K562 (cell line): ENCODE measurements around the gene ELMO1. TPM values are rescaled to one million over a fixed set of nuclear protein-coding genes. Genes with fewer than 3 reads are reported as not detected.

Source experiments
- ATAC-seq: fragments of 200-7000 bp; cut with Tn5 transposase; 3 replicates; pipeline ENCODE4 v1.9.1; 2020; ENCODE audit warnings: moderate library complexity
- BruUV-seq: library from RNA; stranded (reverse); fragments of 400-500 nt; replicated peaks from 2 replicates; lab custom pipeline; 2021; lab: Mats Ljungman, UMichigan
- CTCF ChIA-PET: fragments of 300-600 bp; formaldehyde crosslinking; extraction: SDS; loops from one replicate; lab custom pipeline; 2021; ENCODE audit warnings: low intra/inter-chr PET ratio; lab: Yijun Ruan, JAX
- POLR2A ChIA-PET: fragments of 300-600, 350-650 bp; sonication (Branson Sonifier 250); formaldehyde crosslinking; extraction: SDS; loops from one replicate; lab custom pipeline; 2021; ENCODE audit warnings: antibody characterized with exemption, inconsistent platforms; lab: Yijun Ruan, JAX
- DNase-seq, 4 experiments: peaks; one replicate each; pipeline versions ENCODE4 v3.0.0 to v3.0.0-alpha.2; 2011 to 2018; ENCODE audit warnings: low spot score in 3 of 4, mixed read lengths in 3 of 4; ENCODE audit errors: extremely low read depth in 1 of 4
- FAIRE-seq: peaks from 2 replicates; lab custom pipeline; 2011; peaks lifted over from hg19 to GRCh38; lab: Jason Lieb, UNC
- H2AFZ ChIP-seq: 2 replicates; pipeline ENCODE4 v1.6.0; 2011; ENCODE audit warnings: low read depth, low read length, control low read depth, inconsistent platforms
- H3K27ac ChIP-seq: fragments of 200-600 bp; 3 replicates; pipeline ENCODE4 v1.8.0; 2011; ENCODE audit warnings: low read depth, mild to moderate bottlenecking, control low read depth, inconsistent platforms, low read length, moderate library complexity, mixed read lengths; ENCODE audit errors: extremely low read depth
- H3K27me3 ChIP-seq, 2 experiments: fragments of 300-600 bp in 1 of 2; 2 replicates in 1 of 2; 3 replicates in 1 of 2; pipeline versions ENCODE4 v1.6.0 to v1.8.0; 2011; ENCODE audit warnings: inconsistent platforms in 2 of 2, low read length in 2 of 2, mild to moderate bottlenecking in 1 of 2, mixed read lengths in 1 of 2, moderate library complexity in 1 of 2; ENCODE audit not compliant: control insufficient read depth in 2 of 2, insufficient read depth in 2 of 2
- H3K36me3 ChIP-seq: fragments of 300-600 bp; 3 replicates; pipeline ENCODE4 v1.8.0; 2011; ENCODE audit warnings: mild to moderate bottlenecking, low read length, inconsistent platforms; ENCODE audit not compliant: control insufficient read depth, insufficient read depth
- H3K4me1 ChIP-seq, 2 experiments: fragments of 200-600 bp in 1 of 2; replicated peaks in 1 of 2; 2 replicates in 1 of 2; 3 replicates in 1 of 2; pipeline versions ENCODE4 v1.5.1 to v1.8.0; 2011; ENCODE audit warnings: inconsistent platforms in 2 of 2, low read length in 2 of 2, mild to moderate bottlenecking in 1 of 2, mixed read lengths in 1 of 2, moderate library complexity in 1 of 2; ENCODE audit not compliant: control insufficient read depth in 2 of 2, insufficient read depth in 2 of 2
- H3K4me2 ChIP-seq: 2 replicates; pipeline ENCODE4 v1.6.1; 2011; ENCODE audit warnings: low read length, control low read depth, inconsistent platforms, mixed read lengths; ENCODE audit not compliant: insufficient read depth
- H3K4me3 ChIP-seq: fragments of 200-600 bp; sonication (generic), shearing (Covaris generic); 2 replicates; pipeline ENCODE4 v1.5.1; 2016; ENCODE audit warnings: control low read depth, inconsistent platforms
- H3K79me2 ChIP-seq: fragments of 200-600 bp; 3 replicates; pipeline ENCODE4 v1.8.0; 2011; ENCODE audit warnings: low read length, inconsistent platforms; ENCODE audit not compliant: control insufficient read depth, insufficient read depth
- H3K9ac ChIP-seq, 2 experiments: 2 replicates each; pipeline versions ENCODE4 v1.6.0 to v1.6.1; 2011; ENCODE audit warnings: low read depth in 2 of 2, low read length in 2 of 2, control low read depth in 1 of 2, inconsistent platforms in 1 of 2, mild to moderate bottlenecking in 1 of 2, mixed read lengths in 1 of 2; ENCODE audit not compliant: insufficient read depth in 1 of 2
- H3K9me1 ChIP-seq: one replicate; pipeline ENCODE4 v1.6.0; 2011; ENCODE audit warnings: inconsistent platforms, mild to moderate bottlenecking, low read length, moderate library complexity; ENCODE audit not compliant: control insufficient read depth, insufficient read depth
- H3K9me3 ChIP-seq: replicated peaks from 2 replicates; pipeline ENCODE4 v1.5.1; 2011; ENCODE audit warnings: low read depth, low read length, inconsistent platforms; ENCODE audit not compliant: control insufficient read depth, insufficient read depth
- H4K20me1 ChIP-seq: replicated peaks from 2 replicates; pipeline ENCODE4 v1.6.1; 2011; ENCODE audit warnings: low read length, inconsistent platforms, mixed read lengths; ENCODE audit not compliant: control insufficient read depth, insufficient read depth
- GTF2F1 ChIP-seq: IDR thresholded peaks from 2 replicates; pipeline ENCODE4 v1.6.1; 2011; ENCODE audit warnings: low read depth, low read length, improper control_type of control experiment
- NCOA1 ChIP-seq: fragments of 450-650 bp; IDR thresholded peaks from 2 replicates; pipeline ENCODE4 v1.6.1; 2016; ENCODE audit warnings: low read depth
- SIX5 ChIP-seq, 2 experiments: IDR thresholded peaks; 2 replicates each; pipeline ENCODE4 v1.6.1; 2011; ENCODE audit warnings: low read length in 2 of 2, borderline replicate concordance in 1 of 2, low read depth in 1 of 2, mild to moderate bottlenecking in 1 of 2, moderate library complexity in 1 of 2; ENCODE audit not compliant: insufficient read depth in 1 of 2
- ZNF224 ChIP-seq: sonication (generic); formaldehyde crosslinking; IDR thresholded peaks from 2 replicates; pipeline ENCODE4 v1.8.0; 2022; ENCODE audit warnings: mild to moderate bottlenecking, missing genetic modification reagents
- ZNF274 ChIP-seq: IDR thresholded peaks from 2 replicates; pipeline ENCODE4 v1.6.1; 2011; ENCODE audit warnings: low read depth, mild to moderate bottlenecking, low read length, moderate library complexity, borderline replicate concordance
- ZNF318 ChIP-seq, 2 experiments: fragments of 450-650 bp; IDR thresholded peaks; 2 replicates each; pipeline ENCODE4 v1.6.1; 2016; ENCODE audit warnings: mild to moderate bottlenecking in 2 of 2, borderline replicate concordance in 1 of 2, low read depth in 1 of 2, moderate library complexity in 1 of 2
- WGBS: fragments of 100-300 bp; shearing (Covaris generic); methylation state at CpG from one replicate; pipeline ENCODE4 v1.1.6; 2016; ENCODE audit warnings: low coverage, mixed read lengths; ENCODE audit not compliant: insufficient coverage; ENCODE audit errors: missing lambda C conversion rate; 5-methylcytosine and 5-hydroxymethylcytosine counted together
- in situ Hi-C: fragments of 300-500 bp; cut with MboI; formaldehyde crosslinking; loops from 4 replicates; pipeline ENCODE4 v1.15.0; 2018; ENCODE audit warnings: inconsistent platforms, mixed read lengths
- intact Hi-C: fragments of 100-400 bp; cut with micrococcal nuclease; formaldehyde crosslinking; loops from 2 replicates; pipeline ENCODE4 v1.14.2; 2022
- polyA plus RNA-seq, 8 experiments: library from polyadenylated mRNA; depleted of rRNA in 4 of 8; stranded (reverse) in 5 of 8; unstranded in 3 of 8; fragments of >200 nt; fragmentation: Nextera tagmentation in 2 of 8; fragmentation: Illumina TruSeq in 1 of 8; extraction: Ambion mirVana in 2 of 8; extraction: Trizol in 1 of 8; gene quantifications; 2 replicates each; pipeline versions ENCODE4 v1.2.1 to v1.2.3, GENCODE V29; 2011 to 2014; ENCODE audit warnings: inconsistent platforms in 1 of 8, missing spikeins in 1 of 8
- total RNA-seq, 7 experiments: library from RNA; depleted of rRNA in 6 of 7; stranded (reverse); fragments of >200 nt in 6 of 7; fragmentation: Illumina TruSeq in 2 of 7; extraction: Trizol in 2 of 7; gene quantifications; 2 replicates each; pipeline versions ENCODE4 v1.2.1 to v1.2.3, GENCODE V29; 2011 to 2021; ENCODE audit warnings: low replicate concordance in 1 of 7

The ELMO1 gene
- total and polyA plus RNA-seq, 9 of the 15 experiments (the other 6 are each of a cell fraction or from before 2014, with no cell fraction given), result 0.36 to 7.2 (median 3.6) TPM

- Histone ChIP-seq H4K20me1 (no peaks in the 10 kb centered on the region), H3K27me3 (no peaks in the 10 kb centered on the region), H3K79me2 (no peaks in the 10 kb centered on the region), H3K36me3 (no peaks in the 10 kb centered on the region), H3K9me1 (no peaks in the 10 kb centered on the region), H3K27ac (no peak overlapping the region), H3K4me3 (no peak overlapping the region), H2AFZ (no peak overlapping the region), H3K4me2 (no peak overlapping the region), H3K9me3 (no peaks in the 10 kb centered on the region), H3K9ac (no peak overlapping the region), H3K4me1 (no peaks in the 10 kb centered on the region)
- 2% methylated on average over 3 of the region's 3 CpGs for WGBS
- ChIA-PET CTCF (interaction anchor here (0.7 kb wide), 1 partner anchor 43 kb away, joined by 6 read pairs; no protein-coding TSS in a partner anchor), POLR2A (interaction anchor here (0.6 kb wide), 1 partner anchor 22 kb away, joined by 3 read pairs; no protein-coding TSS in a partner anchor)
- TF ChIP-seq ZNF274 (no peak), SIX5 (IDR thresholded peaks at IDR 0.05; ENCODE audit: borderline replicate concordance in 1 of 2, insufficient read depth in 1 of 2, low read depth in 1 of 2, low read length in 2 of 2) (no peak), GTF2F1 (no peak), ZNF224 (CRISPR knock-in tag) (no peak), ZNF318 (IDR thresholded peaks at IDR 0.05; ENCODE audit: borderline replicate concordance in 1 of 2, low read depth in 1 of 2) (no peak), NCOA1 (no peak)
- DNase-seq, result no peak
- in situ Hi-C loops (no loop called here), intact Hi-C loops (no loop called here)
- ATAC-seq, result no peak
- FAIRE-seq, result no peak
- no TSS peak for BruUV-seq
Measured at GRCh38 chr7:37149051-37149772, 299.5 kb downstream of the ELMO1 start.
